NCI-H128 (cell line): ENCODE results near the gene MICU1.
"Not testable (repeated sequence)": the region's sequence is repeated elsewhere in the genome, so short reads cannot be mapped to it uniquely, and the experiment has no call there.

Source experiments
- DNase-seq: peaks from one replicate; lab custom pipeline; 2025; ENCODE audit not compliant: unreplicated experiment; lab: John Stamatoyannopoulos, UW

MICU1 gene

GRCh38 chr10:72459301-72459700, 166.6 kb downstream of the MICU1 start:
- DNase-seq, result no peak

DNA sequence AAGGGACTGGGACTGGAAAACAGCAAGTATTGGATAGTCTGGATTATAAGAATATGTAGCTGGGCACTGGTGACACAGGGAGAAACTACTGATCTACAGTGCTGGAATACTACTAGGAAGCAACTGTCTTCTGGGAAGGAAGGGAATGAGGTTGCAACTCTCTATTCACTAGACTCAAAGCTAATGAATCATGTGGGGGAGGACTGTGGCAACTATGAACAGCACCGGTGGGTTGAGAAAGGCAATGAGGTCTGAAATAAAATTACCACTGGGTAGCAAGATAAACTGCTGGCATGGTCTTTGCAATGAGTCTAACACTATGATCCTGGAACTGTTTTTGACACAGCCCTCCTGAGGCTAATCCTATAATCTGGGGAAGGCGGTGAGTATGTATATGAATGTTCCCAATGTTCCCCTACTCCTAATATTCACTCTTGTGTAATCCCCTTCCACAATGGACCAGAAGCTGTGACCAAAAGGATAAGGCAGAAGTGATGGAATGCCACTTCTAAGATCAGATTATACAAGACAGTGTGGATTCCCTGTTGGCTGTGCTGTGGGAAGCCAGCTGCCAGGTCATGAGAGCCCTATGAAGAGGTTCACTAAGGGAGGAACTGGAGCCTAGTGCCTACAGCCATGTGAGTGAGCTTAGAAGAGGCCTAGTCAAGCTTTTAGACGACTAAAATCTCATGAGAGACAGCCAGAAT, 169.8 kb downstream of the MICU1 start:
- no peak for DNase-seq

- DNase-seq, result no peak
Measured at GRCh38 chr10:72449941-72450441, 175.9 kb downstream of the MICU1 start.

- DNase-seq, result no peak
Measured at GRCh38 chr10:72445851-72446250, 180.0 kb downstream of the MICU1 start.

GRCh38 chr10:72442969-72443368, 182.9 kb downstream of the MICU1 start:
- not testable (repeated sequence) for DNase-seq

- no peak for DNase-seq
Measured at GRCh38 chr10:72435570-72435969, 190.3 kb downstream of the MICU1 start.

- DNase-seq, result not testable (repeated sequence)
Measured at GRCh38 chr10:72430936-72431335, 194.9 kb downstream of the MICU1 start.

DNA sequence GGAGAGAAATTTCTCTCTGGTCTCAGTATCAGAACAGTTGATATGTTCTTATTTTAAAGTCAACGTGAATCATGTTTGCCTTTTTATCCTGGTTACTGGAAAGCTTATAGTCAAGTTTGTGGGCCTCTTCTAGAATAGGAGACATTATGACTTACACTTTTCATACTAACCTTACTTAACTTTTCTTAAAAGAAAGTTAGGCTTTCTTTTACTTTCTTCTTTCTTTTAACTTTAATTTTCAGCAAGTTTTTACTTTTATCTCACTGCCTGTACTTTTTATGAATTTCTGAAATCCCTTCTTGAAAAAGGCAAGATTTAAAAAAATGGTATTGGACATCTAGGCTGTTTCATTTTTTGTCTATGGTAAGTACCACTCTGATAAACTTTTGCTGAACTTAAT, 195.9 kb downstream of the MICU1 start:
- DNase-seq, result no peak

DNA sequence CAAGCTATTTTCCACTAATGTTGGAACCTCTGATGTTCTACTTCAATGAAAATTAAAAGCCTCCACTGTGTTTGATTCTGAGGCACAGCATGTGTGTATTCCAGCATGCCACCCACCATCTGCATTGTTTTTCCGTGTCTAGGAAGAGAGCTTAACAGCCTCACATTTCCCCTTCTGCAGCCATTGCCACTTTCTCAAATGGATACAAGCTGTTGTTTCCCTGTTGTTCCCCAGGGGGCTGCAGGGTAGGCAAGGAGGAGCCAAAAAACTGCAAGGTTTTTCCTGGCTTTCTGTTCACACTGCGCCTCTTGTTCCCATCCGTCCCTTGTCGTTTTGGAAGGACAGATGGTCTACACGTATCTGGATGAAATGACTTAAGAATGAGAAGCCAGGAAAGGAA, 198.9 kb downstream of the MICU1 start:
- DNase-seq, result no peak

DNA sequence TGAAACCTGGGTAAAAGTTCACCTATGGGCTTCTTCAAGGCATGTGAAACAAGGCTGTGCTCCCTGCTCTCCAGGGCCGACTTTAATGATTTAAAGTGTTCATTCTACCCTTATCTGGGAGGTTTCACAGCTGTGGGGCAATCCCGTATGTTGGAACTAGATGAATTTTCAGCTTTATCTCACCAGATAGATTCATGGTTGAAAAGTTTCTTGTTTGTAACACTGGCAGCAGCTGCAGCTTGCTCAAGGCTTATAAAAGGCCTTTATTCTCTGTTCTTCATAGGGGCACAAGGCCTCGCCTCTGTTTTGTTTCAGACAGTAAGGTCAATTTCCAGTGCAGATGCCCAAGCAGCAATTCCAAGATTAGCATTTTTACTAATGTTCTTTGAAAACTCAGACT, 200.7 kb downstream of the MICU1 start:
- no peak for DNase-seq

DNA sequence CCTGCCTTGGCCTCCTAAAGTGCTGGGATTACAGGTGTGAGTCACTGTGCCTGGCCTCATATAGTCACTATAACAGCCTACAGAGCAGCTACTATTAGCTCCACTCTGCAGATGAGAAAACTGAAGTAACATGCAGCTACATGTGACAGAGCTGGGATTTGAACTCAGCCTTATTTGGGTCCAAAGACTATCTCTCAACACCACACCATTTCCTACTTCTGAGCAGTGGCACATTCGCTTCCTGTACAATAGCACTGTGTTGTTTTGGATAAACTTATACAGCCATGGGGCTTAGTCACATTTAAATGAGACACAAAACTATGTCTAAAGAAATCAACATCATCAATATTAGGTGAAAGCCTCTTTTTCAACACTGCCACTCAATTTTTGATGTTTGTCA, 201.3 kb downstream of the MICU1 start:
- no peak for DNase-seq

DNA sequence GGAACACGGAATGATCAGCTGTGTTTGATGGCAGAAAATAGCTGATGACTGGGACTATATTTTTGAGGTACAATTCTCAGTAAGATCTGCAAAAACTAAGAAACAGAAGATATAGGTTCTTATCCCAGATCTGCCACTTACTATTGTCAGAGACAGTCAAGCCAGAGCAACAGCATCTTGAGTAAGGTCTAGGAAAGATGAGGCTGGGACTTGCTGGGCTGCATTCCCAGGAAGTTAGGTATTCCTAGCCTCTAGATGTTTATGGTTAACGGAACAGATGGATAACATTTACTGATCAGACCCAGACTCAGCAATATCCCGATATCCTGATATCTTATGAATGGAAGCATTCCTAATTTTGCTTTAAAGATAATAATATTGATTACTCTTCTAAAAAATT, 202.5 kb downstream of the MICU1 start:
- no peak for DNase-seq

DNA sequence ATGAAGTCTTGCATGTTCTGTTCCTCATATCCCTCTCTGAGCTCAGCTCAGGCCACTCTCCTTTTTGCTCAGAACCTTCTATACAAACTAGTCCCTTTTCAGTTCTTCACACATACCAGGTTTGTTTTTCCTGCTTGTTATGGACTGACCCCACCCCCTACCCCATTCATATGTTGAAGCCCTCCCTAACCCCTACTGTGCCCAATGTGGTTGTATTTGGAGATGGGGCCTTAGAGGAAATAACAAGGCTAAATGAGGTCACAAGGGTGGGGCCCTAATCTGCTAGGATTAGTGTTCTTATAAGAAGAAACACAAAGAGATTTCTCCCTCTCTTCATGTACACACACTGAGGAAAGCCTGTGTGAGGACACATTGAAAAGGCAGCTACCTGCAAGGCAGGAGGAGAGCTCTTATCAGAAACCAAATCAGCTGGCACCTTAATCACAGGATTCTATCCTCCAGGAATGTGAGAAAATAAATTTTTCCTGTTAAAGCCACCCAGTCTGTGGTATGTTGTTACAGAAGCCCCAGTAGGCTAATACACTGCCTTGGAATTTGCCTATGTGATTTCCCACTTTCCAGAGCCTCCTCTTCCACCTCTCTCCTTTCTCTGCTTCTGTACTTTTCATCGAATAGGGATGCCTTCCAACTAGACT, 203.9 kb downstream of the MICU1 start:
- no peak for DNase-seq

GRCh38 chr10:72419241-72419640, 206.6 kb downstream of the MICU1 start:
- DNase-seq, result no peak

GRCh38 chr10:72418679-72419078, 207.2 kb downstream of the MICU1 start:
- DNase-seq, result no peak

- DNase-seq, result no peak
Measured at GRCh38 chr10:72417971-72418370, 207.9 kb downstream of the MICU1 start.

GRCh38 chr10:72416661-72417060, 209.2 kb downstream of the MICU1 start:
- DNase-seq, result no peak

GRCh38 chr10:72414642-72415041, 211.2 kb downstream of the MICU1 start:
- no peak for DNase-seq

- no peak for DNase-seq
Measured at GRCh38 chr10:72409167-72409566, 216.7 kb downstream of the MICU1 start.

- no peak for DNase-seq
Measured at GRCh38 chr10:72407927-72408600, 217.8 kb downstream of the MICU1 start.

DNA sequence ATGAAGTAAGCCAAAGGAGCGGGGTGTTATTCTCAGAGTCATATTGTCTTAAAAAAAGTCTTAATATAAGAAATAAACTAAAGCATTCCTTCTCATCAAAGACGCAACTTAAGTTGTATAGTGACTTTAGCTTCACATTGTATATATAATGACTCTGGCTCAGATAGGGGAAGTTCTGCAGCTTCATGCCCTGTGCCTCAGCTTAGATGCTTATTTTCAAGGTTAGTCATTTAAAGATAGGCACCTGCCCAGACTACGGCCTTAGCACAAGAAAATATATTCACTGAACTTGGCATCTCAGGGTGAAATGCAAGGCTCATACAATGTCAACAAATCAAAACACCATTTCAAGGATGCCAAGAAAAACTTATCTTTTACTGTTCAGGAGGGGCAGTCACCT, 218.4 kb downstream of the MICU1 start:
- no peak for DNase-seq

GRCh38 chr10:72395581-72395980, 230.3 kb downstream of the MICU1 start:
- DNase-seq, result not testable (repeated sequence)
